Keratinocyte (primary cell): ENCODE results near the gene ZNF804A. TPM values are rescaled to one million over a fixed set of nuclear protein-coding genes. Genes with fewer than 3 reads are reported as not detected.

ENCODE experiments used
- DNase-seq: peaks from one replicate; pipeline ENCODE4 v3.0.0-alpha.2; 2011; ENCODE audit warnings: low read depth, missing footprints, low spot score
- FAIRE-seq: peaks from 2 replicates; lab custom pipeline; 2011; peaks lifted over from hg19 to GRCh38; lab: Jason Lieb, UNC
- H2AFZ ChIP-seq: 2 replicates; pipeline ENCODE4 v1.6.0; 2012; ENCODE audit warnings: low read length, control low read depth, inconsistent platforms; ENCODE audit not compliant: control insufficient read depth
- H3K27ac ChIP-seq: 2 replicates; pipeline ENCODE4 v1.5.1; 2011; ENCODE audit warnings: low read length; ENCODE audit not compliant: control insufficient read depth, insufficient read depth
- H3K27me3 ChIP-seq: 3 replicates; pipeline ENCODE4 v1.6.0; 2011; ENCODE audit warnings: low read length; ENCODE audit not compliant: control insufficient read depth, insufficient read depth; ENCODE audit errors: extremely low read depth
- H3K36me3 ChIP-seq, 2 experiments: 2 replicates in 1 of 2; 3 replicates in 1 of 2; pipeline ENCODE4 v1.5.1; 2011; ENCODE audit warnings: low read length in 2 of 2, mild to moderate bottlenecking in 1 of 2; ENCODE audit not compliant: control insufficient read depth in 2 of 2, insufficient read depth in 2 of 2; ENCODE audit errors: extremely low read depth in 1 of 2
- H3K4me1 ChIP-seq: 3 replicates; pipeline ENCODE4 v1.5.1; 2011; ENCODE audit warnings: low read length; ENCODE audit not compliant: control insufficient read depth, insufficient read depth; ENCODE audit errors: extremely low read depth
- H3K4me2 ChIP-seq: 3 replicates; pipeline ENCODE4 v1.6.0; 2011; ENCODE audit warnings: low read depth, low read length; ENCODE audit not compliant: control insufficient read depth, insufficient read depth; ENCODE audit errors: extremely low read depth
- H3K4me3 ChIP-seq, 3 experiments: fragments of 200-600 bp in 1 of 3; sonication (generic) in 1 of 3; 2 replicates in 2 of 3; 3 replicates in 1 of 3; pipeline ENCODE4 v1.5.1; 2011 to 2016; ENCODE audit warnings: low read length in 3 of 3, mild to moderate bottlenecking in 3 of 3, control low read depth in 2 of 3, inconsistent platforms in 1 of 3, low read depth in 1 of 3, mixed read lengths in 1 of 3, mixed run types in 1 of 3, moderate library complexity in 1 of 3; ENCODE audit not compliant: control insufficient read depth in 2 of 3, insufficient read depth in 2 of 3; ENCODE audit errors: extremely low read depth in 1 of 3
- H3K79me2 ChIP-seq: 2 replicates; pipeline ENCODE4 v1.6.0; 2012; ENCODE audit warnings: low read length; ENCODE audit not compliant: control insufficient read depth, insufficient read depth
- H3K9ac ChIP-seq: 3 replicates; pipeline ENCODE4 v1.6.0; 2011; ENCODE audit warnings: low read length; ENCODE audit not compliant: control insufficient read depth, insufficient read depth; ENCODE audit errors: extremely low read depth
- H3K9me1 ChIP-seq: 3 replicates; pipeline ENCODE4 v1.6.0; 2011; ENCODE audit warnings: low read length; ENCODE audit not compliant: control insufficient read depth, insufficient read depth; ENCODE audit errors: extremely low read depth
- H3K9me3 ChIP-seq: 2 replicates; pipeline ENCODE4 v1.5.1; 2012; ENCODE audit warnings: low read depth, low read length; ENCODE audit not compliant: control insufficient read depth
- H4K20me1 ChIP-seq: 3 replicates; pipeline ENCODE4 v1.6.0; 2011; ENCODE audit warnings: low read length; ENCODE audit not compliant: control insufficient read depth, insufficient read depth; ENCODE audit errors: extremely low read depth
- EZH2 ChIP-seq: IDR thresholded peaks from one replicate; pipeline ENCODE4 v1.6.1; 2012; ENCODE audit warnings: inconsistent platforms, mild to moderate bottlenecking, low read length, moderate library complexity
- dilution Hi-C: fragments of 300-500 bp; cut with MboI; formaldehyde crosslinking; loops from one replicate; pipeline ENCODE4 v1.7.0; 2020; ENCODE audit warnings: low sequenced_read_pairs; ENCODE audit not compliant: extremely low pct_ligation_motif_present
- polyA plus RNA-seq, 5 experiments: library from polyadenylated mRNA; depleted of rRNA in 3 of 5; stranded (reverse) in 3 of 5; stranded (forward) in 1 of 5; unstranded in 1 of 5; fragments of >200 nt; gene quantifications; 1 replicate in 1 of 5; 2 replicates in 3 of 5; 3 replicates in 1 of 5; pipeline versions ENCODE4 v1.2.1 to v1.2.3, GENCODE V29; 2011 to 2012; ENCODE audit warnings: missing spikeins in 2 of 5, low read depth in 1 of 5, low replicate concordance in 1 of 5
- TF ChIP-seq, protein P1 (sequence below), 3 experiments: IDR thresholded peaks in 1 of 3; conservative IDR thresholded peaks in 1 of 3; optimal IDR thresholded peaks in 1 of 3; 2 replicates in 2 of 3; 3 replicates in 1 of 3; pipeline versions ENCODE3 to v1.5.1; 2011; ENCODE audit warnings: low read length in 3 of 3, mild to moderate bottlenecking in 3 of 3, moderate library complexity in 2 of 3, control low read depth in 1 of 3, inconsistent platforms in 1 of 3; ENCODE audit not compliant: insufficient read depth in 2 of 3; ENCODE audit errors: extremely low read depth in 1 of 3

ZNF804A gene
- polyA plus RNA-seq, 1 donor (not counting 4 experiments of a cell fraction or from before 2014, with no cell fraction given) = 0.08 TPM

DNA sequence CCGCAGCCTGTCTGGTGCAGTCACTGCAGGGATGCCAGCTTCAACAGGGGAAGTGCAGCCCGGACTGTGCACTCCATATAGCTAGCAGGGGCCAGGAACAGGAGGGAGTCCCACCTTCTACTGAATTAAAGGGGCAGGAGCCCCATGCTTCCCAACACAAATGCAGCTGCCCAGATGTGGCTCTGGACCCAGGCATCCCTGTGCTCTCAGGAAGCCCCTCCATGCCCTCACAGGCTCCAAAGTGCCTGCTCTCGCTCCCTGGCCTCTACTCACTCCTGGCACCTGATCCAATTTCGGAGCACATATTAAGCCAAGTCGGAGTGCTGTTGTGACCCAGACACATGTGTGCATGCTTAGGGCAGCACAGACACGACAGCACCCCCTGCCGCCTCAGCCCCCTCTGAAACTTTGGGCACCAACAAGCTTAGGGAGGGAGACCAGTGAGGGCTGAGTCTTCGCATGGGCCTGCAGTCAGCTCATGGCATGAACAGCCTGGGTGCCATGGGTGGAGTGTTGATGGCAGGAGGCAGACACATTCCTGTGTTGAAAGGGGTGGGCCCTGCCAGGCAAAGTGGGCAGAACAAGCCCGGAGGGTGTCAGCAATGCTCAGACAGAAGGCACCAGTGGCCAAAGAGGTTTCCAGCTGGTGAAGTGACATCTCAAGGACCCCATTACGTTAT is 83.5 kb downstream of the ZNF804A start:
- H3K36me3 ChIP-seq = no peaks in the 10 kb centered on the region
- no peak for FAIRE-seq
- no peak overlapping the region for H2AFZ ChIP-seq
- H3K4me1 ChIP-seq = peaks cover 17% of the 10 kb centered on the region
- dilution Hi-C loops = no loop called here
- no peaks in the 10 kb centered on the region for H4K20me1 ChIP-seq
- H3K9me1 ChIP-seq = no peaks in the 10 kb centered on the region
- no peak for DNase-seq
- H3K4me3 ChIP-seq = no peak overlapping the region
- no peaks in the 10 kb centered on the region for H3K9me3 ChIP-seq
- TF ChIP-seq, protein P1, sequence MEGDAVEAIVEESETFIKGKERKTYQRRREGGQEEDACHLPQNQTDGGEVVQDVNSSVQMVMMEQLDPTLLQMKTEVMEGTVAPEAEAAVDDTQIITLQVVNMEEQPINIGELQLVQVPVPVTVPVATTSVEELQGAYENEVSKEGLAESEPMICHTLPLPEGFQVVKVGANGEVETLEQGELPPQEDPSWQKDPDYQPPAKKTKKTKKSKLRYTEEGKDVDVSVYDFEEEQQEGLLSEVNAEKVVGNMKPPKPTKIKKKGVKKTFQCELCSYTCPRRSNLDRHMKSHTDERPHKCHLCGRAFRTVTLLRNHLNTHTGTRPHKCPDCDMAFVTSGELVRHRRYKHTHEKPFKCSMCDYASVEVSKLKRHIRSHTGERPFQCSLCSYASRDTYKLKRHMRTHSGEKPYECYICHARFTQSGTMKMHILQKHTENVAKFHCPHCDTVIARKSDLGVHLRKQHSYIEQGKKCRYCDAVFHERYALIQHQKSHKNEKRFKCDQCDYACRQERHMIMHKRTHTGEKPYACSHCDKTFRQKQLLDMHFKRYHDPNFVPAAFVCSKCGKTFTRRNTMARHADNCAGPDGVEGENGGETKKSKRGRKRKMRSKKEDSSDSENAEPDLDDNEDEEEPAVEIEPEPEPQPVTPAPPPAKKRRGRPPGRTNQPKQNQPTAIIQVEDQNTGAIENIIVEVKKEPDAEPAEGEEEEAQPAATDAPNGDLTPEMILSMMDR (optimal IDR thresholded peaks at IDR 0.05 in 1 of 3, IDR thresholded peaks at IDR 0.05 in 1 of 3, conservative IDR thresholded peaks at IDR 0.05 in 1 of 3; ENCODE audit: extremely low read depth in 1 of 3, insufficient read depth in 2 of 3, low read length in 3 of 3) = no peak
- TF ChIP-seq EZH2 = no peak
- no peak overlapping the region for H3K27ac ChIP-seq
- H3K79me2 ChIP-seq = no peaks in the 10 kb centered on the region
- no peaks in the 10 kb centered on the region for H3K27me3 ChIP-seq
- no peak overlapping the region for H3K9ac ChIP-seq
- no peak overlapping the region for H3K4me2 ChIP-seq

DNA sequence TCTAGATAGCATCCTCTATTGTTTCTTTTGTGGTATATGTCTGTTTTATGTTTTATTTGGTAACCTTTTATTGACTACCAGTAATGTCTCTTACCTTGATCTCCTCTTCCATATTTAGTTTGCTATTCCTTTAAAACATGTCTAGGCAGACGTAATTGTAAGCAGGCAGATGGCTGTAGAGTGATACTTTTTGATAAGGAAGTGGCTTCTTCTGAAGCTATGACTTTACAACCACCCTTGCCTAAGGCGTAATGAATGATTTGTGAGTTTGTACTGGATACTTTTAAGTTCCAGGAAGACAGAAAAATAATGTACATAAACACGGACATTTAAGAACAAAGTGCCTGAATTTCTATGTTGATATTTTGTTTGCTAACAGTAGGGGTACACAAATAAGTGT is 85.6 kb downstream of the ZNF804A start:
- dilution Hi-C loops = no loop called here
- H3K4me1 ChIP-seq = peaks cover 21% of the 10 kb centered on the region
- no peak for TF ChIP-seq EZH2
- TF ChIP-seq, protein P1 (optimal IDR thresholded peaks at IDR 0.05 in 1 of 3, IDR thresholded peaks at IDR 0.05 in 1 of 3, conservative IDR thresholded peaks at IDR 0.05 in 1 of 3; ENCODE audit: extremely low read depth in 1 of 3, insufficient read depth in 2 of 3, low read length in 3 of 3) = no peak
- peak overlapping the region; percentile 40 for H3K27ac ChIP-seq
- no peak overlapping the region for H3K4me3 ChIP-seq
- no peaks in the 10 kb centered on the region for H3K9me1 ChIP-seq
- no peaks in the 10 kb centered on the region for H3K27me3 ChIP-seq
- FAIRE-seq (peak; percentile 88), DNase-seq (peak; percentile 52)
- H3K9ac ChIP-seq = no peak overlapping the region
- H3K36me3 ChIP-seq = no peaks in the 10 kb centered on the region
- peak overlapping the region; percentile 49 for H2AFZ ChIP-seq
- H3K9me3 ChIP-seq = no peaks in the 10 kb centered on the region
- no peaks in the 10 kb centered on the region for H4K20me1 ChIP-seq
- H3K4me2 ChIP-seq = peak overlapping the region; percentile 22
- H3K79me2 ChIP-seq = no peaks in the 10 kb centered on the region
